LNCAP (cell line): Measurements from ENCODE around the gene JARID2.

Experiments used
- TF ChIP-seq, protein P1 (sequence below): fragments of 450-650 bp; IDR thresholded peaks from 2 replicates; pipeline ENCODE4 v1.5.1; 2017; ENCODE audit warnings: mild to moderate bottlenecking

Gene JARID2

DNA sequence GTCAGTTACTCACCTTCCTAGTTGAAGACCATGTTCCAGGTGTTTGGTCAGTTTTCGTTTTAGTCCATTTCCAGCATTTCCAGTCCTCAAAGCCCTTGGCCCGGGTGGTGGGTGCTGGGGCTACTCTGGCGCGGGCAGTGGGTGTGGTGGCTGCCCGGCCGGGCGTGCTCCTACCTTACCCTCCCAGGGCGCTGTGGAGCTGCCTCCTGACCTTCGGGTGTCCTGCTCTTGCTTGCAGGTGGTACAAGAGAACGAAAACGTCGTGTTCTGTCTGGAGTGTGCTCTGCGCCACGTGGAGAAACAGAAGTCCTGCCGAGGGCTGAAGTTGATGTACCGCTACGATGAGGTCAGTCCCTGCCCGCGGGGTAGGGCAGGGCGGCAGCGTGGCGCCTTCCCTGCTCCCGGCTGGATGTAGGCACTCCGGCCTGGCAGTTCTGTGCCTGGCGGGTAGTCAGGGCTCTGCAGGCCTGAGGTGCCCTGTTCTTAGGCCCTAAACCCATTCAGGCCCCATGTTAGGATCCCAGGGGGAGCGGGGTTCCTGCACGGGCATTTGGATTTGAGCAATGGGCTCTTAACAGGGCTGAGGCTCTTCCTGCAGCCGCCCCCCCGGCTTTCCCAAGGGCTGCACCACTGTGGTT, 271.2 kb downstream of the JARID2 start:
- TF ChIP-seq, protein P1, sequence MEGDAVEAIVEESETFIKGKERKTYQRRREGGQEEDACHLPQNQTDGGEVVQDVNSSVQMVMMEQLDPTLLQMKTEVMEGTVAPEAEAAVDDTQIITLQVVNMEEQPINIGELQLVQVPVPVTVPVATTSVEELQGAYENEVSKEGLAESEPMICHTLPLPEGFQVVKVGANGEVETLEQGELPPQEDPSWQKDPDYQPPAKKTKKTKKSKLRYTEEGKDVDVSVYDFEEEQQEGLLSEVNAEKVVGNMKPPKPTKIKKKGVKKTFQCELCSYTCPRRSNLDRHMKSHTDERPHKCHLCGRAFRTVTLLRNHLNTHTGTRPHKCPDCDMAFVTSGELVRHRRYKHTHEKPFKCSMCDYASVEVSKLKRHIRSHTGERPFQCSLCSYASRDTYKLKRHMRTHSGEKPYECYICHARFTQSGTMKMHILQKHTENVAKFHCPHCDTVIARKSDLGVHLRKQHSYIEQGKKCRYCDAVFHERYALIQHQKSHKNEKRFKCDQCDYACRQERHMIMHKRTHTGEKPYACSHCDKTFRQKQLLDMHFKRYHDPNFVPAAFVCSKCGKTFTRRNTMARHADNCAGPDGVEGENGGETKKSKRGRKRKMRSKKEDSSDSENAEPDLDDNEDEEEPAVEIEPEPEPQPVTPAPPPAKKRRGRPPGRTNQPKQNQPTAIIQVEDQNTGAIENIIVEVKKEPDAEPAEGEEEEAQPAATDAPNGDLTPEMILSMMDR, result no peak

DNA sequence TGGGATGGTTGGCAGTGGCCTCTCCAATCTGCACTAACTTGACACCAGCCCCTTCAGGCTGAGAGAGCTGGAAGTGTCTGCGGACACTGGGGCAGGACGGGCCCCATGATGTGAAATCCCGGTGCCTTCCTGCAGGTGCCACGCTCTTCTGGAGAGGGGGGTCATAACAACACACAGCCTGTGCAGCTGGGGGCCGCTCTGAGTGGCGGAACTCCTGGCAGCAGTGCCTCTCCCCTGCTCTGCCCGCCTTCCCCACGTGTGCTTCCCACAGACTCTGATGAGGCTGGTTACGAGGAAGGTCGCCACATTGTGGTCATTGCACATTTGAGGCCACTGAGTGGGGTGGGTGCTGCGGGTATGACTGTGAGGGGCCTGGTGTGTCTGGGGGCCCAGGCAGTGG, 271.7 kb downstream of the JARID2 start:
- TF ChIP-seq, protein P1, result no peak

DNA sequence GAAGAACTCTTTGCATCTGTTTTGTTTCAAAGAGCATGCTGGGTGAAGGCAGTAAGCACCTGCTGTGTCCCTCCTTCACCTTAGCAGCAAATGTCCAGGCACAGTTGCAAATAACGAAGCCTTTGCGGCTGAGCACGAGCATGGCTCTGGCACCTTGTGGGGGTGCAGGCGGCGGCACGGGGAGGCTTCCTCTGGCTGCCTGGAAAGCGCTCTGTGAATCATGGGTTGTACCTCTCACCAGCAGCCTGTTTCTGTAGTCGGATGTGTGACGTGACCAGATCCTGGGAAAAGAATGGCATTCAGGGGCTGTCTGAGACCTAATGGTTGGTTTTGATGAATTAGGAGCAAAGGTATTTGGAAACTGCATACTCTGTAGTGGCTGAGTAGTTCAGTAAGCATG, 272.2 kb downstream of the JARID2 start:
- TF ChIP-seq, protein P1, result no peak

DNA sequence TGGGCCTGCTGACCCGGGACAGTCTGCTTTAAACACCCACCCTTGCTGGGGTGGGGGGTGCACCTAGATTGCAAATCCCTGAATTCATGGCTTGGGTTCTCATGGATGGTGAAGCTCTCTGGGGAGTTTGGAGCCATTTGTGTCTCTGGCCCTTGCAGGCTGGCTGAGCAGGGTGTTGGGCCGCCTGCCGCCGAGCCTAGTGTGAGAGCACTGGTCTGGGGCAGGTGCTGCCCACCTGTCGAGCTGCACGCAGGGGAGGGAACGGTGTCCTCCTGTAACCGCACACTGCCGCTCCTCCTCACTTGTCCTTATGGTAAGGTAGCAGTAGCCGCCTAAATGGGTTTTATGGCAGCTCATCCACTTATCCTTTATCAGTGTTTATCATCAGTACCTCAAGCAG, 273.0 kb downstream of the JARID2 start:
- TF ChIP-seq, protein P1, result no peak

DNA sequence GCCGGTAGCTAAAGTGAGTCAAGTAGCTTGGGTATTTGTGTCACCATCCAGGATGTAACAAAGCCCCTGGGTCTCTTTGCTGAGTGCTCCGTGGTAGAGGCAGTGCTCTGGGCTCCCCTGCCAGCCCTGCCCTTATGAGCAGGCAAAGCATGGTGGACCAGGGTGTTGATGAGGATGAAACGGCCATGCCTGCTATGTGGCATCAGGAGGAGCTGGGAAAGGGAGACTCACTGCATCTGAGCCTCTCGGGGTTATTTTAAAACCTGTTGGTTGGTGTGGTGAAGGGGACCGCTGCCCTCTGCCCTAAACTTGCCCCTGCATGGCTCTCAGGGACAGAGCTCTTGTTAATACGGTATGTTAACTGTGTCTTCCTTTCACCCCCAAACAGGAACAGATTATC, 273.8 kb downstream of the JARID2 start:
- TF ChIP-seq, protein P1, result no peak

DNA sequence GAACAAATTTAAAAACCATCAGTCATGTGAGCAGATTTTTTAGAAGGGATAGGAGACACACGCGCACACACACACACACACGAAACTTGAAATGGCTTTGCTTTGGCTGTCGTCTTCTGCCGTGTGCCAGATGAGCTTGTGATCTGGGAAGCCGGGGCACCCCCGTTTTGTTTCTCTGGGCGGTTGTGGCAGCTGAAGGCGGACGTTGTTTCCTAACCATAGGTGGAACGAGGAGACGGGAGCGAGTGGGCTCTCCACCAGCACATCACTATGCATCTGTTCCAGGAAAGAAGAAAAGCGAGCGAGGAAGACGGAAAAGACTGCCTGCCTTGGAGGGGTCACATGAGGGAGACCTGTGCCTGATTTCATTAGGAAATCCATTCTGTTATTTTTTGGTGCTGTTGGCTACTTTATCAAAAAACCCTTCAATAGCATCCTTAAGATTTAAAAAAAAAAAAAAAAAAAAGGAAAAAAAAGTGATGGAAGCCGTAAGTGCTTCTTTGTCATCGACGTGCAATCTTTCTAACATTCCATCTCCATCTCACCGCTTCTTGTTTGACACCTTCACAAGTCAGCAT, 274.8 kb downstream of the JARID2 start:
- TF ChIP-seq, protein P1, result no peak

DNA sequence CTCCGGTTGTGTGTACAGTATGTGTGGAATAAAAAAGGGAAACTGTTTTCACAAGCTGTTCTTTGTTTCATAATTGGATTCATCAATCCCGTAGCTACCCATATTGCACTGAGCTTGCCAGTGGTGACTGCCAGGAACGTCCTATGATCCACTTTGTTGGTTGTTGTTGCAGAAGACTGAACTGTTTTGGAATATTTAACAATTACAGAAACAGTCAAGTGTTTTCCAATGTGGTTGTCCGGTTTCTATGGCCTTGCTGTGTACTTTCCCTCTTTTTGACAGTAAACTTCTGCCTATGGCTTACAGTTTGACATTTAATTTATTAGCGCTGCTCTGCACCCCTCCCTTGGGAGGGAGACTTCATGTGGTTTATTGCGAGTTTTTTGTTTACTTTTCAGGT, 275.7 kb downstream of the JARID2 start:
- TF ChIP-seq, protein P1, result no peak

DNA sequence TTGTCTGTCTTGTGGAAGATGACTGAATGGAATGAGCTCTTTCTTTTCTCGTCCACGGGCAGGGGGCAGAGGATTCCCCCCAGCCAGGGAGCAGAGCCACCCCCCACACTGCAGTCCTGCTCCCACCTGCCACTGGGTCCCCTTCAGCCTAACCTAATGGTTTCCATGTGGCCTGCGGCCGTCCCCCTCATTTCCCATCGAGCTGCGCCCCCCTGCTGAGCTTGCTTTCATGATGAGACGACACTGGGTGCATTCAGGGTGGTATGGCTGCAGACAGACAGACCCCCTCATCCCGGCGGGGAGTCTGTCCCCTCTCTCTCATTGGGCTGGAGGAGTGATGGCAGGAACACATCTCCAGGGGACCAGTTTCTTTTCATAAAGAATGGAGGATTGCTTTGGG, 276.2 kb downstream of the JARID2 start:
- TF ChIP-seq, protein P1, result no peak
